Cardiac septum (tissue), 1 donor: ENCODE measurements around the gene PISD. TPM values are rescaled to one million over a fixed set of nuclear protein-coding genes. Genes with fewer than 3 reads are reported as not detected.
A peak's percentile ranks its signal among the peaks of the same experiment; 100 is the strongest.
"Not testable (repeated sequence)": the region's sequence is repeated elsewhere in the genome, so short reads cannot be mapped to it uniquely, and the experiment has no call there.

ENCODE experiments used
- DNase-seq: peaks from one replicate; pipeline ENCODE4 v3.0.0-alpha.2; 2020; ENCODE audit warnings: low spot score
- intact Hi-C: fragments of 100-400 bp; cut with DNase I; formaldehyde crosslinking; loops from one replicate; pipeline ENCODE4 v1.14.0; 2022
- long read RNA-seq: library from polyadenylated mRNA; unstranded; transcript quantifications from one replicate; pipeline ENCODE4 v2.0.0, GENCODE V29; 2021
- total RNA-seq: library from RNA; stranded (reverse); fragmentation: NEBNext Ultra II Directional; extraction: Animal tissue kit (Norgen Biotek cat#: 25700); gene quantifications from one replicate; pipeline ENCODE4 v1.2.1, GENCODE V29; 2021
- donor health status: DM: no; HTN: no; CAD: no.

PISD gene
- total RNA-seq: 20.2 TPM
- long read RNA-seq, transcript PISD-209 (8 exons, 1,963 nt): major isoform, 14 of 35 reads
- long read RNA-seq, partial matches to known transcripts: 5 of 35 reads
- long read RNA-seq, other reads (novel, unspliced or antisense): 15 of 35 reads

DNA sequence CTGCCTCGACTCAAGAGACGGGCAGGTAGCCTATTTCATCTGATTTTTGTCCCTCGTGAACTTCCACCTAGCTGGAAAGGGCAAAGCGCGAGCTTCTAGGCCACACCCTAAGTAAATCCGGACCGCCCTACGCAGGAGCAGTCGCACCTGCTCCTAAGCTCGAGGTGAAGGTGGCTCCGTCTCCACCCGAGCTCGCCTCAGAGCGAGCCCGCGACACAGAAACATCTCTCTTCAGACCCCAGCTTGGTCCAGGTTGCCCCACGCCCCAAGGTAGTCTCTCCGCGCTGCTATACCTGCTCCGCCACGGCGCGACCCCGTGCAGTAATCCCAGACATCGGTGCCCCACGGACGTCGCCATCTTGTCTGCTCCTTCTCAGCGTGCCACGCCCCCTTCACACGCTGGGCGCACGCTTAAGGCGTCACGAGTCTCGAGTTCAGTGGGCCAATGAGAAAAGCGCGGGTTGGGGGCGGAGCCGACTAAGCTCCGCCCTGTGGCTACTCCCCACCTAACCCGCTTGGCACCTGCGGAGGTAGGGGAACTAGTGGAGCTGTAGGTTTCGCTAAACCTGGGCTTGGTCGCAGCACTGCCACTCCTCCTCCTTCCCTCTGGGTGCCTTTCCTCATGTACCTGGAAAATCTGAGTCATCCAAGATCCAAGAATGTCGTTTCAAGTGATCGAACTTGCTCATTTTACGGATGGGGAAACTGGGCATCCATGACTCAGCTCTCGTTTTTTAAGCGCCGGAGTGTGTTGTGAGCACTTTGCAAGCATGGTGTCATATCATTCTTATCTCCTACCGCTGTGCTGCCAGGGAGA lies at the start of gene PISD:
Gene PISD, minus strand, starts transcription at position 365 of the 817 bp plus-strand sequence. Its CDS starts 7 bp downstream, at position 358.
- intact Hi-C loops: loop anchor here (5.0 to 10.0 kb wide), 2 partner anchors 90 to 283 kb away; partner anchors contain the start of genes DEPDC5, PRR14L and YWHAH
- DNase-seq: peak; percentile 98

DNA sequence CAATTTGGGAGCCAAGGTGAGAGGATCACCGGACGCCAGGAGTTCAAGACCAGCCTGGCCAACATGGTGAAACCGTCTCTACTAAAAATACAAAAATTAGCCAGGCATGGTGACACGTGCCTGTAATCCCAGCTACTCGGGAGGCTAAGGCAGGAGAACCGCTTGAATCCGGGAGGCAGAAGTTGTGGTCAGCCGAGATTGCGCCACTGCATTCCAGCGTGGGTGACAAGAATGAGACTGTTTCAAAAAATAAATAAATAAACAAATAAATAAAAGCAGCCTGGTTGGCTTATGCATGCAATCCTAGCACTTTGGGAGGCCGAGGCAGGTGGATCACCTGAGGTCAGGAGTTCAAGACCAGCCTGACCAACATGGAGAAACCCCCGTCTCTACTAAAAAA lies 49.2 kb upstream of the PISD start:
- intact Hi-C loops, DNase-seq: not testable (repeated sequence)

DNA sequence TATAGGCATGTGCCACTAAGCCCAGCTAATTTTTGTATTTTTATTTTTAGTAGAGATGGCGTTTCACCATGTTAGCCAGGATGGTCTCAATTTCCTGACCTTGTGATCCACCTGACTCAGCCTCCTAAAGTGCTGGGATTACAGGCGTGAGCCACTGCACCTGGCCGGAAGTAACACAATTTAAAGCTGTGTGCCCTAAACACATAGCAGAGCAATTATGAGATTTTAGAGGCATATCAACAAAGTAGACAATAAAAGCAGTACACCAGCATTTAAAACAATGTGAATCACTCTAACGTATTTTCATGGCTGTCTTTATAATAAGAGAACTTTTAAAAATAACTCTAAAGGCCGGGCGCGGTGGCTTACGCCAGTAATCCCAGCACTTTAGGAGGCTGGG lies 45.5 kb upstream of the PISD start:
- intact Hi-C loops: no loop called here
- DNase-seq: no peak

GRCh38 chr22:31695423-31695822 lies 33.4 kb upstream of the PISD start:
- intact Hi-C loops: no loop called here
- DNase-seq: no peak

DNA sequence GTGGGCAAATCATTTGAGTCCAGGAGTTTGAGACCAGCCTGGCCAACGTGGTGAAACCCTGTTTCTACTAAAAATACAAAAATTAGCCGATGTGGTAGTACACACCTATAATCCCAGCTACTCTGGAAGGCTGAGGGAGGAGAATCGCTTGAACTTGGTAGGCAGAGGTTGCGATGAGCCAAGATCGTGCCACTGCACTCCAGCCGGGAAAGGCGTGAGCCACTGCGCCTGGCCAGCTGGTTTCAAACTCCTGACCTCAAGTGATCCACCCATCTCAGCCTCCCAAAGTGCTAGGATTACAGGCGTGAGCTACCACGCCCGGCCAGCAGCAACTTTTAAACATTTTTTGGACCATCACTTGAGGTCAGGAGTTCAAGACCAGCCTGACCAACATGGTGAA lies 32.0 kb upstream of the PISD start:
- intact Hi-C loops: not testable (repeated sequence)

GRCh38 chr22:31692186-31692886 lies 30.3 kb upstream of the PISD start:
- intact Hi-C loops: no loop called here

More for the DNA sequence above, 32.0 kb upstream of the PISD start:
- not testable (repeated sequence) for DNase-seq

DNA sequence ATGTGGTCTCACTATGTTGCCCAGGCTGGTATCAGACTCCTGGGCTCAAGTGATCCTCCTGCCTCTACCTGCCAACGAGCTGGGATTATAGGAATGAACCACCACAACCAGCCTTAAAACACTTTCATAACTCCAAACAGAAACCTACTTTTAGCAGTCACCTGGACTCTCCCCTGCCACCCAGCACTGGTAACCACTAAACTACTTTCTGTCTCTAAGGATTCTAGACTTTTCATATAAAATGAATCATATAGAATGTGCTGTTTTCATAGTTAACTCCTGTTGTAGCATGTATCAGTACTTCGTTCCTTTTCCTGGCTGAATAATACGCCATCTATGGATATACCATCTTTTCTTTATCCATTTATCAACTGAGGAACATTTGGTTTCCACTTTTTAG lies 29.4 kb upstream of the PISD start:
- intact Hi-C loops: no loop called here
- no peak for DNase-seq

More at GRCh38 chr22:31692186-31692886, 30.3 kb upstream of the PISD start:
- DNase-seq: no peak

DNA sequence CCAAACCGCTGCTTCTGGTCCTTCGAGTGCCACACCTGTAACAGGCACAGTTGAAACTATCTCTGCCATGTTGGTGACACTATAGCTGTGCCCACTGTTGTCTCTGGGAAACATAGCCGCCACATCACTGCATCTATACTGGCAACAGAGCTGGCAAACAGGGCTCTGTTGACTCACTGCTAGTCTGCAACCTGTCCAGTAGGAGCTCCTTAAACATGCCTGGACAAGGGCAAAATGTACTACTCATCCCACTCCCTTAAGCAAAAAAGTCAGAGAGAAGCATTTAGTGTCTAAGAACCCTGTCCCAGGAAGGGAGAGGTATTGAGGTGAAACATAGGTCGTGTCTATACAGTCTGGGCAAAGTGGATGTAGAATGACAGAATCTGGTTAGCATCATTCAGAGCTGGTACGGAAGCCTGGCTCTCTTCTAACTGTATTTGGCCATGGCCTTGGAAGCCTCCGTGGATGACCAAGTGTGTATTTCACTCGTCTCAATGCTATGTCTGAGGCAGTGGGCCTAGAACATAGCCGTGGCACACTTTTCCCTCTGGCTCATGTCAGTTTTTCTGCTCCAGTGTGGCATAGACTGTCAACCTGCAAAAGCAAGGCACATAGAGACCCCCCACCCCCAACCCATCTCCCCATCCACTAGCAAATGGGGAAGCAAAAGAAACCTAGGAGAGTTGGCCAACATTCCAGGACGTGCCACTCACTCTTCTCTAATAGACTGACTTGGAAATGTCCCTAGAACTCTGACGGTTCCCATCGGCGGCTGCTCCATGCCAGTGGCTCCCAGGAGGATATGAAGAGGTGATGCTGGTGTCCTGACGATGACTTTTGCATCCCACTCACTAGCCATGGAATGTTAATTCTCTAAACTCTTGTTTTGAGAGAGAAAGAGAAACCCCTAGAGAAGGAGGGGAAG lies 21.4 kb upstream of the PISD start:
- DNase-seq: no peak
- intact Hi-C loops: loop anchor here (5.0 kb wide), 1 partner anchor 69 kb away; the partner anchor contains the start of genes DEPDC5 and PRR14L

- intact Hi-C loops: loop anchor here (5.0 kb wide), 1 partner anchor 70 kb away; the partner anchor contains the start of genes DEPDC5 and PRR14L
- no peak for DNase-seq
Observed at GRCh38 chr22:31682751-31683150, 20.7 kb upstream of the PISD start.

DNA sequence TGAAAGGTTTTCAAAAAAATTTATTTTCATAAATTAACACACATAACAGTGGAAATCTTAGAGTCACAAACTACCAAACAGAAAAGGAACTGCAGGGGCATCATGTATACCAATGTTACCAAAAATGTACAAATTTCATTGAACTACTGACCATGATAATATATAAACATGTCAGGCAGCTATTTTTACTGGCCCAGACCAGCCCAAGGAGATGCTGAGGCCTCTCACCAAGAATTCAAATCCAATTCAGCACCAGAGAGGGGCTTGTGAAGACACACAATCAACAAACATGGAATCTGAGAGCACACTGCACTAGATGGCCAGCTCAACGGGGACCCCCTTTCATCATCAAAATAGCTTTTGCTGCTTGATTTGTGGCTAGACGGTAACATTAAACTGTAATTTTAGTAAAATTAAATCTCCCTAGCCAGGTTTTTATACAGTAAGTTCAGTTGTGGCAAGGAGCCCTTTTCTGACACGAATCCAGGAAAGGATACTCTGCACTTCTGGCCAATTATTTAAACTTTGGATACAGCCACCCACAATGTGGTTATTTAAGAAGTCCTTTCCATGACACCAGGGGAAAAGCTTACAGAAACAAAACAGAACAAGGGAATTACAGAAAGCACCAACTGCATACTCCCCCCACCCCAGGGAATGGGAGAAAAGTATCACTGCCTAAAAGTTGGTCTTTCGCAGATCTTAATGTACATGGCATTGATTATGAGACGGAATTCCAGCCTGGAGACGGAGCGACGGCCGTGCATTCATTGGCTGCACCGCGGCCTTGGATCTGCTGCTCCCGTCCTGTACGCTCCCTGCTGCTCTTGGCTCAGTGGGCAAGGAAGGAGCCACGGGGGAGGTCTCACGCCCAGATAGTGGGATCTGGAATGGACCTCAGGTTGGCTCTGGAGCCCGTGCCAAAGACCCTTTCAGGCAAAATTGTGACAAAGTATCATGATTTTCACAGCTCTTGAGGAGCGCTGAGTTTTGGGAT lies 19.6 kb upstream of the PISD start:
- no peak for DNase-seq
- intact Hi-C loops: loop anchor here (5.0 kb wide), 1 partner anchor 71 kb away; the partner anchor contains the start of genes DEPDC5 and PRR14L

DNA sequence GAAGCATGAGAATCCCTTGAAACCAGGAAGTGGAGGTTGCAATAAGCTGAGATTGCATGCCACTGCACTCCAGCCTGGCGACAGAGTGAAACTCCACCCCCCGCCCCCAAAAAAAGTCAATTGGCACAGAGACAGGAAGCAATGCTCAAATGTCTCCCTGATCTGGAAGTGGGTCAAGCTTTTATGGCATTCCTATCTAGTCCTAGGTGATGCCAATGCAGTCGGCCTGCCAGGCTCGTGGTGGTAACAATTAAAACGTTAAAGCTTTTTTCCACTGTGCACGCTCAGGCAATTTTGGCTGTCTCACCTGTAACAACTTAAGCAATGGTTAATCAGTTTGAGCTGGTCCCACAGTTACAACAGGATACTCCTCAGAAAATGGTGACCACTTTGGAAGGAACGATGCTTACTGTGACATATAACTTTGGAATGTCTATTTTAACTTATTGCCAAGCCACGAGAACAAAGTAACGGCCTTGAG lies 18.9 kb upstream of the PISD start:
- intact Hi-C loops: loop anchor here (5.0 kb wide), 1 partner anchor 71 kb away; the partner anchor contains the start of genes DEPDC5 and PRR14L
- no peak for DNase-seq

GRCh38 chr22:31678748-31679147 lies 16.7 kb upstream of the PISD start:
- no peak for DNase-seq
- intact Hi-C loops: no loop called here

DNA sequence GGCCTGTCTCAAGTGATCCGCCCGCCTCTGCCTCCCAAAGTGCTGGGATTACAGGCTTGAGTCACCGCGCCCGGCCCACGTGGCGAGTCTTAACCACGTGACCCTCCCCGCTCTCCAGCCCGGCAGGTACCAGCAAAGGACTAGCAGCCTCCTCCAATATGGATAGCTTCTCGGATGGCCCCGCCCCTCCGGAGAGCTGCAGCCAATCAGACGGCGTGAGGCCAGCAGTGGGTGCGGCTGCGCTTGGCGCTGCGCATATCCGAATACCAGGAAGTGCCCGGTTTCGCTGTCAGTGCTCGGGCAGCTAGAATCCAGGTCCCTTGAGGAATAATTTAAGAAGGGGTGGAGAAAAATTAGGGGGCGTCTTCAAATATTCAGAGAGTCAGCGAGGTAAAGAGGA lies 14.7 kb upstream of the PISD start:
- intact Hi-C loops: no loop called here
- DNase-seq: peak; percentile 97

GRCh38 chr22:31674219-31674618 lies 12.2 kb upstream of the PISD start:
- DNase-seq, intact Hi-C loops: not testable (repeated sequence)

GRCh38 chr22:31668849-31669248 lies 6.8 kb upstream of the PISD start:
- DNase-seq: not testable (repeated sequence)
- intact Hi-C loops: loop anchor here (10.0 kb wide), 1 partner anchor 276 kb away; the partner anchor contains the start of gene YWHAH

- no peak for DNase-seq
- intact Hi-C loops: loop anchor here (5.0 to 10.0 kb wide), 2 partner anchors 90 to 282 kb away; partner anchors contain the start of genes DEPDC5, PRR14L and YWHAH
Observed at GRCh38 chr22:31662668-31663037, 638 bp upstream of the PISD start.

- intact Hi-C loops: loop anchor here (5.0 to 10.0 kb wide), 2 partner anchors 91 to 284 kb away; partner anchors contain the start of genes DEPDC5, PRR14L and YWHAH
- not testable (repeated sequence) for DNase-seq
Observed at GRCh38 chr22:31660860-31661341, 1.1 kb downstream of the PISD start.
